Mesendoderm (in vitro differentiated cells): ENCODE results near the gene PRDM7.

ENCODE experiments used
- DNase-seq: peaks from one replicate; pipeline ENCODE4 v3.0.0; 2013
- H2AK5ac ChIP-seq: 2 replicates; pipeline ENCODE4 v1.6.1; 2013; ENCODE audit warnings: low read length, inconsistent platforms
- H2BK120ac ChIP-seq: 2 replicates; pipeline ENCODE4 v1.6.1; 2013; ENCODE audit warnings: low read depth, mild to moderate bottlenecking, low read length, moderate library complexity, mixed read lengths
- H2BK15ac ChIP-seq: replicated peaks from 2 replicates; pipeline ENCODE4 v1.6.1; 2013; ENCODE audit warnings: low read depth, mild to moderate bottlenecking, moderate library complexity
- H2BK5ac ChIP-seq: 2 replicates; pipeline ENCODE4 v1.6.1; 2013; ENCODE audit warnings: low read length, inconsistent platforms
- H3K18ac ChIP-seq: 2 replicates; pipeline ENCODE4 v1.6.1; 2013; ENCODE audit warnings: mild to moderate bottlenecking, low read length, mixed read lengths
- H3K23ac ChIP-seq: one replicate; pipeline ENCODE4 v1.6.1; 2013; ENCODE audit warnings: low read length
- H3K27ac ChIP-seq: 2 replicates; pipeline ENCODE4 v1.5.1; 2013; ENCODE audit warnings: low read depth, mild to moderate bottlenecking, inconsistent platforms, low read length, moderate library complexity
- H3K27me3 ChIP-seq: 2 replicates; pipeline ENCODE4 v1.6.1; 2013; ENCODE audit warnings: low read length, control low read depth, mild to moderate bottlenecking, inconsistent platforms; ENCODE audit not compliant: insufficient read depth, poor library complexity
- H3K36me3 ChIP-seq: 2 replicates; pipeline ENCODE4 v1.6.1; 2013; ENCODE audit warnings: low read length, inconsistent platforms; ENCODE audit not compliant: control insufficient read depth, insufficient read depth
- H3K4ac ChIP-seq: one replicate; pipeline ENCODE4 v1.6.1; 2013; ENCODE audit warnings: low read depth, mild to moderate bottlenecking, low read length, moderate library complexity
- H3K4me1 ChIP-seq: 2 replicates; pipeline ENCODE4 v1.6.1; 2013; ENCODE audit warnings: low read depth, low read length, inconsistent platforms; ENCODE audit not compliant: control insufficient read depth
- H3K4me2 ChIP-seq: 2 replicates; pipeline ENCODE4 v1.6.1; 2013; ENCODE audit warnings: low read length
- H3K4me3 ChIP-seq: 2 replicates; pipeline ENCODE4 v1.5.1; 2013; ENCODE audit warnings: mild to moderate bottlenecking, low read length
- H3K56ac ChIP-seq: one replicate; pipeline ENCODE4 v1.6.1; 2013; ENCODE audit warnings: low read length
- H3K79me1 ChIP-seq: 2 replicates; pipeline ENCODE4 v1.6.1; 2013; ENCODE audit warnings: low read length, inconsistent platforms
- H3K79me2 ChIP-seq: 2 replicates; pipeline ENCODE4 v1.6.1; 2013; ENCODE audit warnings: mild to moderate bottlenecking, low read length; ENCODE audit not compliant: control insufficient read depth, insufficient read depth
- H3K9ac ChIP-seq: 2 replicates; pipeline ENCODE4 v1.6.1; 2013; ENCODE audit warnings: low read length, inconsistent platforms
- H4K5ac ChIP-seq: one replicate; pipeline ENCODE4 v1.6.1; 2013; ENCODE audit warnings: low read length
- H4K8ac ChIP-seq: one replicate; pipeline ENCODE4 v1.6.1; 2013; ENCODE audit warnings: low read depth, mild to moderate bottlenecking, control low read depth, low read length, moderate library complexity
- WGBS: extraction: QIAGEN DNeasy Blood & Tissue Kit; methylation state at CpG from one replicate; pipeline ENCODE4 v1.1.7; 2013; ENCODE audit warnings: low lambda C conversion rate, missing lambda C conversion rate; ENCODE audit not compliant: insufficient coverage; ENCODE audit errors: extremely low coverage; 5-methylcytosine and 5-hydroxymethylcytosine counted together

PRDM7 gene

DNA sequence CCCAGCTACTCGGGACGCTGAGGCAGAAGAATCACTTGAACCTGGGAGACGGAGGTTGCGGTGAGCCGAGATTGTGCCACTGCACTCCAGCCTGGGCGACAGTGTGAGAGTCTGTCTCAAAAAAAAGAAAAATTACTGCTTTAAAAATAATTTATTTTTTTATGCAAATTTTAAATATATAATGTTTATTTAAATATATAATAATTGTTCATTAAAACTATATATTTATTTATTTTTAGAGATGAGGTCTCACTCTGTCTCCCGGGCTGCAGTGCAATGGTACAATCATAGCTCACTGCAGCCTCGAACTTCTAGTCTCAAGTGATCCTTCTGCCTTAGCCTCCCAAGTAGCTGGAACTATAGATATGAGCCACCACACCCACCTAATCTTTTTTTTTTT lies 42.6 kb downstream of the PRDM7 start:
- Histone ChIP-seq H3K4me3 (no peak overlapping the region), H3K79me1 (no peaks in the 10 kb centered on the region), H2BK15ac (no peak overlapping the region), H3K27ac (no peak overlapping the region), H3K4me1 (no peaks in the 10 kb centered on the region), H3K4ac (no peak overlapping the region), H3K4me2 (no peak overlapping the region), H3K18ac (no peak overlapping the region), H3K23ac (no peak overlapping the region), H3K36me3 (no peaks in the 10 kb centered on the region), H3K27me3 (no peaks in the 10 kb centered on the region), H2BK120ac (no peak overlapping the region), H3K9ac (no peak overlapping the region), H3K56ac (no peak overlapping the region), H2AK5ac (no peak overlapping the region), H4K8ac (no peak overlapping the region), H4K5ac (no peak overlapping the region), H3K79me2 (no peaks in the 10 kb centered on the region), H2BK5ac (no peak overlapping the region)
- no peak for DNase-seq
- WGBS: no CpG with 5 or more reads among the region's 8 CpGs

DNA sequence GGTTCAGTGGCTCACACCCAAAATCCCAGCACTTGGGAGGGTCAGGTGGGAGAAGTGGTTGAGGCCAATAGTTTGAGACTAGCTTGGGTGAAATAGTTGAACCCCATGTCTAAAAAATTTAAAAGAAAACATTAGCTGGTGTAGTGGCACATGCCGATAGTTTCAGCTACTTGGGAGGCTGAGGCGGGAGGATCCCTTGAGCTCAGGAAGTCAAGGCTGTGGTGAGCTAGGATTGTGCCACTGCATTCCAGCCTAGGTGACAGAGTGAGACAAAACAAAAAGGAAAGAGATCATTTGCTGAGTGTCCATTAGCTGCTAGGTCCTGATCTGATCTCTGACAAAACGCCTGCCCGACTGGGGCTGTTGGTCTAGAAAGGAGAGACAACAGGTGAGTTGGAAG lies 43.7 kb downstream of the PRDM7 start:
- no peak for DNase-seq
- H3K27ac ChIP-seq: no peak overlapping the region
- no peaks in the 10 kb centered on the region for H3K79me2 ChIP-seq
- no peak overlapping the region for H2BK120ac ChIP-seq
- no peaks in the 10 kb centered on the region for H3K4me1 ChIP-seq
- no peaks in the 10 kb centered on the region for H3K27me3 ChIP-seq
- H3K9ac ChIP-seq: no peak overlapping the region
- H2AK5ac ChIP-seq: no peak overlapping the region
- no peak overlapping the region for H3K18ac ChIP-seq
- H4K8ac ChIP-seq: no peak overlapping the region
- no peak overlapping the region for H4K5ac ChIP-seq
- no peak overlapping the region for H2BK5ac ChIP-seq
- WGBS: no CpG with 5 or more reads among the region's 4 CpGs
- no peak overlapping the region for H3K4me3 ChIP-seq
- H3K79me1 ChIP-seq: no peaks in the 10 kb centered on the region
- H3K4me2 ChIP-seq: no peak overlapping the region
- no peak overlapping the region for H3K56ac ChIP-seq
- no peak overlapping the region for H3K4ac ChIP-seq
- H2BK15ac ChIP-seq: no peak overlapping the region
- H3K23ac ChIP-seq: no peak overlapping the region
- no peaks in the 10 kb centered on the region for H3K36me3 ChIP-seq

- no peaks in the 10 kb centered on the region for H3K79me1 ChIP-seq
- no peak overlapping the region for H3K4me3 ChIP-seq
- WGBS: no CpG with 5 or more reads among the region's 8 CpGs
- H3K23ac ChIP-seq: no peak overlapping the region
- no peaks in the 10 kb centered on the region for H3K27me3 ChIP-seq
- no peak overlapping the region for H3K4me2 ChIP-seq
- H2BK5ac ChIP-seq: no peak overlapping the region
- no peak overlapping the region for H2BK120ac ChIP-seq
- H3K36me3 ChIP-seq: no peaks in the 10 kb centered on the region
- no peaks in the 10 kb centered on the region for H3K79me2 ChIP-seq
- H2AK5ac ChIP-seq: no peak overlapping the region
- H3K27ac ChIP-seq: no peak overlapping the region
- DNase-seq: no peak
- H4K5ac ChIP-seq: no peak overlapping the region
- H2BK15ac ChIP-seq: no peak overlapping the region
- no peak overlapping the region for H3K56ac ChIP-seq
- no peak overlapping the region for H3K9ac ChIP-seq
- no peak overlapping the region for H3K4ac ChIP-seq
- no peak overlapping the region for H4K8ac ChIP-seq
- H3K4me1 ChIP-seq: no peaks in the 10 kb centered on the region
- no peak overlapping the region for H3K18ac ChIP-seq
Observed at GRCh38 chr16:90032674-90033331, 44.3 kb downstream of the PRDM7 start.

DNA sequence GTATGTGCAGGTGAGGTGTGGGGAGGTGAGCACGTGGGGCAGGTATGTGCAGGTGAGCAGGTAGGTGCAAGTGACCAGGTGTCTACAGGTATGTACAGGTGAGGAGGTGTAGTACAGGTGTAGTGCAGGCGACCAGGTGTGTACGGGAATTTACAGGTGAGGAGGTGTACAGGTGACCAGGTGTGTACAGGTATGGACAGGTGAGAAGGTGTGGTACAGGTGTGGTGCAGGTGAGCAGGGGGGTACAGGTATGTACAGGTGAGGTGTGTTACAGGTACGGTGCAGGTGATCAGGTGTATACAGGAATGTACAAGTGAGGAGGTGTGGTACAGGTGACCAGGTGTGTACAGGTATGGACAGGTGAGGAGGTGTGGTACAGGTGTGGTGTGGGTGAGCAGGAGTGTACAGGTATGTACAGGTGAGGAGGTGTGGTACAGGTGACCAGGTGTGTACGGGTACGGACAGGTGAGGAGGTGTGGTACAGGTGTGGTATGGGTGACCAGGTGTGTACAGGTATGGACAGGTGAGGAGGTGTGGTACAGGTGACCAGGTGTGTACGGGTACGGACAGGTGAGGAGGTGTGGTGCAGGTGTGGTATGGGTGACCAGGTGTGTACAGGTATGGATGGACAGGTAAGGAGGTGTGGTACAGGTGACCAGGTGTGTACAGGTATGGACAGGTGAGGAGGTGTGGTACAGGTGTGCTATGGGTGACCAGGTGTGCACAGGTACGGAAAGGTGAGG lies 45.0 kb downstream of the PRDM7 start:
- Histone ChIP-seq H2BK15ac (no peak overlapping the region), H3K9ac (no peak overlapping the region), H3K79me2 (no peaks in the 10 kb centered on the region), H4K5ac (no peak overlapping the region), H2BK5ac (no peak overlapping the region), H3K4me1 (no peaks in the 10 kb centered on the region), H3K18ac (no peak overlapping the region), H3K27ac (no peak overlapping the region), H3K27me3 (no peaks in the 10 kb centered on the region), H3K56ac (no peak overlapping the region), H3K23ac (no peak overlapping the region), H2AK5ac (no peak overlapping the region), H3K4ac (no peak overlapping the region), H3K36me3 (no peaks in the 10 kb centered on the region), H3K79me1 (no peaks in the 10 kb centered on the region), H2BK120ac (no peak overlapping the region), H3K4me3 (no peak overlapping the region), H4K8ac (no peak overlapping the region), H3K4me2 (no peak overlapping the region)
- WGBS: no CpG with 5 or more reads among the region's 9 CpGs
- no peak for DNase-seq

DNA sequence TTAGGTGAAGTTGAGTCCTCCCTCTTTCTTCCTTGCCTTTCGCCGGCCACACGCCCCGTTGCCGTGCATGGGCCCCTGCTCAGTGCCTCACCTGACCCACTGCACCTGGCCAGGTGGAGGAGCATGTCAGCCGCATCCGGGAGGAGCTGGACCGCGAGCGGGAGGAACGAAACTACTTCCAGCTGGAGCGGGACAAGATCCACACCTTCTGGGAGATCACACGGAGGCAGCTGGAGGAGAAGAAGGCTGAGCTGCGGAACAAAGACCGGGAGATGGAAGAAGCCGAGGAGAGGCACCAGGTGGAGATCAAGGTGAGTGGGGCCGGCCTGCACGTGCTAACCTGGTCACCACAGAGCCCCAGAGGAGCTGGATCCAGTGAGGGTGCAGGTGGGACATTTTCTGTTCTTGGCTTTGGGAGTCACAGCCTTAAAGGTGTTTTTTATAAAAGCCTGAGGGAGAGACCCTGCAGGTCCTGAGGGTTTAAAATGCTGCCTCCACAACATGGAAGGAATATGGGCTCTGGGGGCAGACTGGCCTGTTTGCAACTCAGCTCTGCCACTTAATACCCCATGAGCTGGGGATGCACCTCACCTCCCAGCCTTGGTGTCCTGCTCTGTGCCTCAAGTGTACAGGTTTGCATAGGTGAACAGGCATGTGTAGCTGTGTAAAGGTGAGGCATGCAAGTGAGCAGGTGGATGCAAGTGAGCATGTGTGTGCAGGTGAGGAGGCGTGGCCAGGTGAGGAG lies 45.8 kb downstream of the PRDM7 start:
- Histone ChIP-seq H3K79me2 (no peaks in the 10 kb centered on the region), H4K8ac (no peak overlapping the region), H3K27ac (no peak overlapping the region), H2BK15ac (no peak overlapping the region), H3K9ac (no peak overlapping the region), H3K18ac (no peak overlapping the region), H3K79me1 (no peaks in the 10 kb centered on the region), H2AK5ac (no peak overlapping the region), H3K4me1 (no peaks in the 10 kb centered on the region), H3K4me2 (no peak overlapping the region), H3K36me3 (no peaks in the 10 kb centered on the region), H4K5ac (no peak overlapping the region), H3K4ac (no peak overlapping the region), H2BK5ac (no peak overlapping the region), H3K4me3 (no peak overlapping the region), H3K23ac (no peak overlapping the region), H2BK120ac (no peak overlapping the region), H3K27me3 (no peaks in the 10 kb centered on the region), H3K56ac (no peak overlapping the region)
- no peak for DNase-seq
- WGBS: no CpG with 5 or more reads among the region's 19 CpGs
